Ascending aorta (tissue), 2 donors: ENCODE results near the gene SSBP2. TPM values are rescaled to one million over a fixed set of nuclear protein-coding genes. Genes with fewer than 3 reads are reported as not detected.

Experiments used
- DNase-seq, 2 donors: peaks; one replicate each; pipeline ENCODE4 v3.0.0-alpha.2; 2019; ENCODE audit warnings: low spot score in 2 of 2
- H3K27ac ChIP-seq, 2 donors: fragments of 200-600 bp; sonication (generic); one replicate each; pipeline ENCODE4 v1.5.1; 2016 to 2017; ENCODE audit warnings: mild to moderate bottlenecking in 1 of 2
- H3K27me3 ChIP-seq: fragments of 200-600 bp; sonication (generic); one replicate; pipeline ENCODE4 v1.5.1; 2017
- H3K36me3 ChIP-seq, 2 donors: fragments of 200-600 bp; sonication (generic); one replicate each; pipeline ENCODE4 v1.5.1; 2016
- H3K4me1 ChIP-seq, 2 donors: fragments of 200-600 bp; sonication (generic); one replicate each; pipeline ENCODE4 v1.5.1; 2016 to 2017; ENCODE audit warnings: mild to moderate bottlenecking in 1 of 2
- H3K4me3 ChIP-seq, 2 donors: fragments of 200-600 bp; sonication (generic); one replicate each; pipeline ENCODE4 v1.5.1; 2016 to 2017; ENCODE audit warnings: mild to moderate bottlenecking in 1 of 2
- H3K9me3 ChIP-seq, 2 donors: fragments of 200-600 bp; sonication (generic); one replicate each; pipeline ENCODE4 v1.5.1; 2016
- CTCF ChIP-seq, 3 experiments: fragments of 200-600 bp in 2 of 3; fragments of 450-650 bp in 1 of 3; sonication (generic) in 2 of 3; IDR thresholded peaks; one replicate each; pipeline ENCODE4 v1.5.1; 2016 to 2019; ENCODE audit warnings: antibody characterized with exemption in 3 of 3, mild to moderate bottlenecking in 1 of 3, moderate library complexity in 1 of 3
- intact Hi-C: fragments of 100-400 bp; cut with DNase I; formaldehyde crosslinking; loops from one replicate; pipeline ENCODE4 v1.15.1; 2023
- total RNA-seq: library from RNA; depleted of rRNA; stranded (reverse); fragments of >200 nt; gene quantifications from one replicate; pipeline ENCODE4 v1.1.0, GENCODE V29; 2016

SSBP2 gene
- total RNA-seq, 1 donor from 2014 or later: 22.4 TPM

DNA sequence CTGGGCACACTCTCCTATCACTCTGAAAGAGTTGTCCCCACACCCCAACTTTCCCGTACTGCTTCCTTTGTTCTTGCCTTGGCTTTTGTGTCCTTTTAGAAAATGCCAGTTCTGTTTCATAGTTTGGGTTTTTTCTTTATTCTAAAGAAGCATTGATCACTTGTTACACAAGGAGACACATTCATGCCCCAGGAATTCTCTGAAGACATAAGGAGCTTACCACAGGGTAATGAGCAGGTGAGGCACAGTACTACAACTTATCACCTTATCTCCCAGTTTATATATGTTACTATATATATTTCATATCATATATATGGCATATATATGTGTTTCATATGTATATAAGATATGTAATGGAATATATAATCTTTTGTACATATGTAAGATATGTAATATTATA is 6.5 kb upstream of the SSBP2 start:
- intact Hi-C loops: loop anchor here (2.0 to 10.0 kb wide), 2 partner anchors 15 to 1717 kb away; partner anchors contain the start of gene VCAN
- no peak for TF ChIP-seq CTCF (IDR thresholded peaks at IDR 0.05)
- Histone ChIP-seq H3K27ac (peak overlapping the region in 1 of 2 donors; percentile 100), H3K4me1 (peaks cover 10 to 26% of the 10 kb centered on the region in 2 donors), H3K4me3 (no peak overlapping the region), H3K27me3 (no peaks in the 10 kb centered on the region), H3K36me3 (no peaks in the 10 kb centered on the region), H3K9me3 (no peaks in the 10 kb centered on the region)
- DNase-seq: no peak

GRCh38 chr5:81756016-81756415 is 5.1 kb upstream of the SSBP2 start:
- Histone ChIP-seq H3K27ac (peak overlapping the region; percentile 73 to 100), H3K27me3 (no peaks in the 10 kb centered on the region), H3K4me1 (peaks cover 10 to 34% of the 10 kb centered on the region in 2 donors), H3K4me3 (no peak overlapping the region), H3K9me3 (no peaks in the 10 kb centered on the region), H3K36me3 (no peaks in the 10 kb centered on the region)
- DNase-seq: no peak
- intact Hi-C loops: loop anchor here (2.0 to 10.0 kb wide), 2 partner anchors 17 to 1719 kb away; partner anchors contain the start of gene VCAN
- TF ChIP-seq CTCF (IDR thresholded peaks at IDR 0.05): no peak

GRCh38 chr5:81755320-81755719 is 4.4 kb upstream of the SSBP2 start:
- peak in 1 of 2 donors; percentile 88 for DNase-seq
- no peak for TF ChIP-seq CTCF (IDR thresholded peaks at IDR 0.05)
- Histone ChIP-seq H3K9me3 (no peaks in the 10 kb centered on the region), H3K4me1 (peaks cover 10 to 34% of the 10 kb centered on the region in 2 donors), H3K36me3 (no peaks in the 10 kb centered on the region), H3K27me3 (no peaks in the 10 kb centered on the region), H3K27ac (peak overlapping the region; percentile 73 to 100), H3K4me3 (no peak overlapping the region)
- intact Hi-C loops: loop anchor here (10.0 kb wide), 1 partner anchor 1719 kb away; the partner anchor contains the start of gene VCAN

GRCh38 chr5:81754621-81755020 is 3.7 kb upstream of the SSBP2 start:
- peaks cover 10 to 34% of the 10 kb centered on the region in 2 donors for H3K4me1 ChIP-seq
- no peak overlapping the region for H3K4me3 ChIP-seq
- no peak for TF ChIP-seq CTCF (IDR thresholded peaks at IDR 0.05)
- no peaks in the 10 kb centered on the region for H3K36me3 ChIP-seq
- peak overlapping the region; percentile 73 to 100 for H3K27ac ChIP-seq
- intact Hi-C loops: loop anchor here (1.0 to 10.0 kb wide), 2 partner anchors 23 to 1720 kb away; partner anchors contain the start of gene VCAN
- no peak for DNase-seq
- H3K9me3 ChIP-seq: no peaks in the 10 kb centered on the region
- no peaks in the 10 kb centered on the region for H3K27me3 ChIP-seq

- intact Hi-C loops: loop anchor here (10.0 kb wide), 1 partner anchor 1721 kb away; the partner anchor contains the start of gene VCAN
- peak overlapping the region; percentile 10 to 100 for H3K27ac ChIP-seq
- no peaks in the 10 kb centered on the region for H3K36me3 ChIP-seq
- TF ChIP-seq CTCF (IDR thresholded peaks at IDR 0.05): no peak
- peaks cover 10 to 38% of the 10 kb centered on the region in 2 donors for H3K4me1 ChIP-seq
- no peak overlapping the region for H3K4me3 ChIP-seq
- H3K27me3 ChIP-seq: no peaks in the 10 kb centered on the region
- no peak for DNase-seq
- no peaks in the 10 kb centered on the region for H3K9me3 ChIP-seq
Observed at GRCh38 chr5:81753429-81753828, 2.5 kb upstream of the SSBP2 start.
